CD4-positive, alpha-beta T cell treated with Interleukin-15 for 4 hours (primary cell): ENCODE results near the gene FEN1.

Experiments
- DNase-seq: peaks from one replicate; pipeline ENCODE4 v3.0.0-alpha.2; 2020; ENCODE audit warnings: low spot score

FEN1 gene

DNA sequence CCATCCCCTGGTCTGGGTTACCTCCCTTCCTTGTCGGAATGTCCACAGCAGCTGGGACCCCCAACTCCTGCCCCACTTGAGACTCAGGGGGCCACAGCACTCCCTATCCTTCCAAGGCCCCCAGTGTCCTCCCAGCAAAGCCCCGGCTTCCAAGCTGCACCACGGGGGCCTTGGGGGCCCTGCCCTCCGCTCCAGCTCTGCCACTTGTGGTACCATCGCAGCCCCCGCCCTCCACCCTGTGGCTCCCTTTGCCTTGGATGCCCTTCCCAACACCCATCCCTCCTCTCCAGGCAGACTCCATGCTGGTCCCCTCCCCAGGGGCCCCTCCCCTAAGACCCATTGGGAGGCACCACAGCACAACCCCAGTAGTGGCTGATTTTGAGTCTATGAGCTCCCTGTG is 17.6 kb upstream of the FEN1 start:
- DNase-seq: no peak

- DNase-seq: peak; percentile 7
Measured at GRCh38 chr11:61775606-61776554, 16.8 kb upstream of the FEN1 start.

- DNase-seq: peak; percentile 32
Measured at GRCh38 chr11:61776561-61777075, 16.1 kb upstream of the FEN1 start.

DNA sequence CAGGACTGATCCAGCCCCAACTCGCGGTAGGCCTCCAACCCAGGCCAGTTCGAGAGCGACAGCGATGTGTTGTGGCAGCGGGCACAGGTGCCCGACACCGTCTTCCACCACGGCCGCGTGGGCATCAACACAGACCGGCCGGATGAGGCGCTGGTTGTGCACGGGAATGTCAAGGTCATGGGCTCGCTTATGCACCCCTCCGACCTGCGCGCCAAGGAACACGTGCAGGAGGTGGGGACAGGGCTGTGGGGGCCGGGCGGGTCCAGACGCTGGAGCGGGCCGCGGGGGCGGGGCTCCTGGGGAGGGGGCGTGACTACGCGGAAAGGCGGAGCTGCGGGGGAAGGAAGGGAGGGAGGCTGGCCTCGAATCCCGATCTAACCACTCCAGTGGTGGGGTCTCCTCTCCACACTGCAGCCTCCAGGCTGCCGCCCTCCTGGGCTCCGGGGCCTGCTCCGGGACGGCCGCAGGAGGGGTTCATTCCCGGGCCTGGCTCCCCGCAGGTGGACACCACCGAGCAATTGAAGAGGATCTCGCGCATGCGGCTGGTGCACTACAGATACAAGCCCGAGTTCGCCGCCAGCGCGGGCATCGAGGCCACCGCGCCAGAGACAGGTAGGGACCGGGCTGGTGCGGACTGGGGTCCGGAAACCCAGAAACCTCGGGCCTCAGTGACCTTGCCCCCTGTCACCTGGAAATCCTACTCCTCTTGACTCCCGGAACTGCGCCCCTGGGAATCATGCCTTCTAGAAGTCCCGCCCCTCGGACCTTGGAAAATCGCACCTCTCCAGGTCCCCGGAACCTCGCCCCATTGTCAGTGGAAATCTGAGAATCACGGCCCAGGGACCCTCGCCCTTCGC is 15.2 kb upstream of the FEN1 start:
- DNase-seq: peak; percentile 63

GRCh38 chr11:61778357-61778886 is 14.3 kb upstream of the FEN1 start:
- no peak for DNase-seq

DNA sequence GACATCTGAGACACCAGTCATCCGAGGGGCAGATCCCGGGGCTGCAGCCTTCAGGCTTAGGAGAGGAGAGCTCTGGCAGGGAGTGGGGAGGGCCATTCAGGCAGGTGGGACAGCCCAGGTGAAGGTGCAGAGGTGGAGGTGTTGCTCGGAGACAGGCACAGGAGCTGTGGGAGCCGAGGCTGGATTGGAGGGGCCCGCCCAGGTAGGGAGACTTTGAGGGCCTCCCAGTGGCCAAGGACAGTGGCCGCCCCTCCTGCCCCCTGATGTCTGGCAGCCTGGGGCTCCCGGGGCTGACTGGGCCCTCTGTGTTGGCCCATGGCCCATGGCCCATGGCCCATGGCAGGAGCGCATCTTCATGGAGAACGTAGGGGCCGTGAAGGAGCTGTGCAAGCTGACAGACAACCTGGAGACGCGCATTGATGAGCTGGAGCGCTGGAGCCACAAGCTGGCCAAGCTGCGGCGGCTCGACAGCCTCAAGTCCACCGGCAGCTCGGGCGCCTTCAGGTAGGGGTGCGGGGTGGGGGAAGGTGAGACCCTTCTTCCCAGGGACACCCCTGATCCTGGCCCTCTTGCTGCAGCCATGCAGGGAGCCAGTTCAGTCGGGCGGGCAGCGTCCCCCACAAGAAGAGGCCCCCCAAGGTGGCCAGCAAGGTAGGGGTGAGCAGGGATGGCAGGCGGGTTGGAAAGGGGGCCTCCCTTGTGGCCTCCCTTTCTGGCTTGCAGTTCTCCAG is 13.6 kb upstream of the FEN1 start:
- DNase-seq: no peak

DNA sequence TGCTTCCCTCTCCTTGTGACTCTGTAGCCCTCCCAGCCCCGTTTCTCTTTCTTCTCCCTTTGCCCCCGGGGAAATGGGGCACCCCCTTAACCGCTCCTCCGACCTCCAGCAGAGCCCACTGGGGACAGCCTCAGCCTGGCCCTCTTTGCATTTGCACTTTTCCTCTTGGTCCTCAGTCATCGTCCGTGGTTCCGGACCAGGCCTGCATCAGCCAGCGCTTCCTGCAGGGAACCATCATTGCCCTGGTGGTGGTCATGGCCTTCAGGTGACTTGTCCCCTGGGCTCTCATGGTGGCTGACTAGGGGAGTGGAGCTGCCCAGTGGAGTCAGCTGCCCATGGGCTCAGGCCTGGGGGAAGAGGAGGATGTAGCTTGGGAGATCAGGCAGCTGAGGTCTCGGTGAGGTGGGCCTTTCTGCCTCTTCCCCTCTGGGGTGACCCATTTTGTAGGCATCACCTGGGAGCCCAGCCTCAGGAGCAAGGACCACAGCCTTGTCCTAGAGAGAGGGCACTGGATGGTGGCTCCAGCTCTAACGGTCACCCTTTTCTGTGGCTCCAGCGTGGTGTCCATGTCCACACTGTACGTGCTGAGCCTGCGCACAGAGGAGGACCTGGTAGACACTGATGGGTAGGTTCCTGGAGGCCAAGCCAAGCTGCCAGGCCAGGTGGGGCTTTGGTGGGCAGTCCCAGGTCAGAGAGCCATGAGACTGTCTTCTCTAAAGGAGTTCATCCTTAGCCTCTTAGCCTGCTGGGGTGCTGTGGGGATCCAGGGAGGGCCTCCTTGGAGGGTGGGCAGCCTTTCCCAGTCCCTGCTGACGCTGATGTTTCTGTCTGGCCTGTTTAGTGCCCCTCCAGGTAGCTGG is 12.8 kb upstream of the FEN1 start:
- DNase-seq: no peak

GRCh38 chr11:61780581-61781162 is 12.0 kb upstream of the FEN1 start:
- no peak for DNase-seq

DNA sequence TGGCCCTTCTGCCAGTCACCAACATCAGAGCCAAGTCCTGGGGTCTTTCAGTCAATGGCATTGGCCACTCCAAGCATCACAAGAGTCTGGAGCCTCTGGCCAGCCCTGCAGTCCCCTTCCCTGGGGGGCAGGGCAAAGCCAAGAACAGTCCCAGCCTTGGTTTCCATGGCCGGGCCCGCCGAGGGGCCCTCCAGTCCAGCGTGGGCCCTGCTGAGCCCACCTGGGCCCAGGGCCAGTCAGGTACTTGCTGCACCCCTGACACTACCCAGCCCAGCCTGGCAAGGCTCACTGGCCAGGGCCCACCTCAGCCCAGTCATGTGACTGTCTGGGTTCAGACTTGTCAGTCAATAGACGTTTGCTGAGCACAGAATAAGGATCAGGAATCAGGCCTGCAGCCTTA is 11.1 kb upstream of the FEN1 start:
- DNase-seq: no peak

DNA sequence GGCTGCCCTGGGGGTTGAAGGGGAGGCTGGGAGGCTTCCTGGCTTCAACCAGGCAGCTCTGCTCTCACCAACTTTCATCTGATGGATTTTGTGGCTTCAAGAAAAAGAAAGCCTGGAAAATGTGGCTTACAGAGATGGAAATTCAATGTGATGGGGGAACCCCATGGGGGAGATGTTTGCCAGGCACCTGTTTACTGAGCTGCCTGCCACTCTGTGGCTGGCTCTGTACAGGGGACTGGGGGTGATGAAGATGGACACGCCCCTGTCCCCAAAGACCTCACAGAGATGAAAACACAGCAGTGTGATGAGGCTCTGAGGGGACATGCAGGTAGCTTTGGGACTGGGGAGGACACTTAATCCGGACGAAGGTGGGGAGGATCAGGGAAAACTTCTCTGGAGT is 10.4 kb upstream of the FEN1 start:
- no peak for DNase-seq

- DNase-seq: no peak
Measured at GRCh38 chr11:61782841-61783240, 9.9 kb upstream of the FEN1 start.

DNA sequence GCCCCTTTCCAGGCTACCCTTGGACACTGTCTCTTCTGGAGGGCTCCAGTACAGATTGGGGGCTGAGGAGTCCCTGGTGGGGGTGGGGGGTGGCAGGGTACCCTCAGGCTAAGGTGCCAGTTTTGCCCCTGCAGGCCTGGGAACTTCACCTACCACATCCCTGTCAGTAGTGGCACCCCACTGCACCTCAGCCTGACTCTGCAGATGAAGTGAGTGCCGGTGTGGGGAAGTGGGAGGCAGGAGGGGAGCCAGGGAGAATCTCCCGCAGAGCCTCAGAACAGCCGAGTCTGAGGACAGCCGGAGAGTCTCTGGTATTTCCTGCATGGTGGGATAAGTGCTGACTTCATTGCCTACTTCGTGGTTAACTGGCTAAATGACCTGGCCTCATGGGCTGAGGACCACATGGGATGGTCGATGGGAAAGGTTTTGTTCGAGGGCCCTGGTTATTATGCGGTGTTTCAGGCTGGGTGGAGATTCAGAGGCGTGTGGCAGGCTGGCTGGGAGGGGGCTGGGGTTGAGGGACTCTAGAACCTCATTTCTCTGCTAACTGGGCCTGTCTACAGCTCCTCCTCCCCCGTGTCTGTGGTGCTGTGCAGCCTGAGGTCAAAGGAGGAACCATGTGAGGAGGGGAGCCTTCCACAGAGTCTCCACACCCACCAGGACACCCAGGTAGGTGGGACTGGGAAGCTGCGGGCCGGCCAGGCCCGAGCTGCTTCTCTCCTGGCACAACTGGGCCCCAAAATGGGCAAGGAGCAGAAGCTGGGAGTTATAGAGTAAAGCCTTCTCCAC is 8.8 kb upstream of the FEN1 start:
- no peak for DNase-seq

DNA sequence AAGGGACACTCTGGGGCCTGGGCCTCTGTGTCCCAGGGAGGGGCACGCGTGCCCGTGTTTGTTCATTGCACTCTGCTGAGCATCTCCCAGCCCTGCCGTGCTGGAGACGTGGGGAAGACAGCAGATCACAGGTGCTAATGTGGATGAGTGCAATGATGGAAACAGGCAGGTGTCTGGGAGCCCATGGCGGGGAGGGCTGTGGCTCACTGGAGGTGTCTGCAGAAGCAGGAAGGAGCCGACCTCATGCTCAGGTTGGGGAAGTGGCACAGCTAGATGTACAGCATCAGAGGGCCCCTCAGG is 8.3 kb upstream of the FEN1 start:
- DNase-seq: no peak

- DNase-seq: no peak
Measured at GRCh38 chr11:61785837-61786402, 6.8 kb upstream of the FEN1 start.

DNA sequence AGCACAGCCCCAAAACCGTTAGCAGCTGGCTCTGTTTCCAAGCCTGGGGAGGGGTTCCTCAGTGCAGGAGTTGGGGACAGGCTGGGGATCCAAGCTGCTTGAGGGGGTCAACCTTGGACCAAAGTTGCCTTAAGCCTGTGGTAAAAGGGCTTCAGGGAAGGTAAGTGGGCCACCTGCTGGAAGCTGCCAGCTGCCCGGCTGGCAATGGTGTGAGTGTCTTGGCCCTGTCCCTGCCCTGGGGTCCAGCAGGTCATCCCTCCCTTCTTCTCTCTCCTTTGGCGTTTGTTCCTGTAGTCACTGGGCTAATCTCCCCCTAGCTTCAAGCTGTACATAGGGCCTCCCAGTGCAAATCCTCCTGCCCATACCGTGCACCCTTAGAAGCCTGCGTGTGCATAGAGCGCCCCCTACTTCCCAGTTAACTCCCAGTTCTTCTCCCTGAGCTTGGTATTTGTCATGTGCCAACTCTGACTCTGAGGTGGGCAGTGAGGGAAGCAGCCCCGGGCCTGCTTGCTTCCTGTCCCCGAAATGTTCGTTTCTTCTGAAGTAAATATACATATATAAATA is 4.7 kb upstream of the FEN1 start:
- peak; percentile 7 for DNase-seq

DNA sequence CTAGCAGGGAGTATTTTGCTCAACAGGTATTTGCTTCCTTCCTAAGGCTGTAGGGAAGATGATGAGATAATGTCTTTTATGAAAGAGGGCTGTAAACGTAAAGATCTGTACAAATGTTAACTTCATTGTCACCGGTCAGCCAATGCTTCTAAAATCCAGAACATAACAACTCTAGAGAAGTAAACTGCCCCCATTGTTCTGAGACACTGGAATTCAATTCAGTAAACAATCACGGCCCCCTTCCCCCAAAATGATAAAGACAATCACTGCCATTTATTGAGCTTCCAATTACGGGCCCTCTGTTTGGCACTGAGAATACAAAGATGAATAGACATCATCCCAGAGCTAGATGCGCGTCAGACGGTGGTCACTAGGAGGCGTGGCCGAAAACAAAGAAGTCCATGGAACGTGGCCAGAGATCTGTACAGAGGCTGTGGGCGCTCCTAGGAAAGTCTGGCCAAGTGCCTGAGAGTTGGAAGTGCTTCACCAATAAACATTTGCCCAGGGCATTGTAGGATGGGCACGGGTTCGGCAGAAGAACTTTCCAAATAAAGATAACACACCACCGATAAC is 888 bp upstream of the FEN1 start:
- DNase-seq: no peak

GRCh38 chr11:61793083-61793828 is 545 bp downstream of the FEN1 start:
- no peak for DNase-seq

DNA sequence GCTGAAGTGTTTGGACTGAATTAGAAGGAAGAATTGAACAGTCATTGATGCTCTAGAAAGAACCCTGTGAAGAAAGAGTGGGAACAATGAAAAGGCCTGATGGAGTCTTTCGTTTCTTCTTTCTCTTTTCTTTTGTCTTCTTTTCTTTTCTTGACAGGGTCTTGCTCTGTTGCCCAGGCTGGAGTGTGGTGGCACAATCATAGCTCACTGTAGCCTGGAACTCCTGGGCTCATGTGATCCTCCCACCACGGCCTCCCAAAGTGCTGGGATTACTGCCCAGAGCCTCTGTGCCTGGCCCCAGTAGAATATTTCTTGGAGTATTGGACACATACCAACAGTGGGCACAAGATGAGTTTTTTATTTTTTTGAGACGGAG is 1.1 kb downstream of the FEN1 start:
- DNase-seq: no peak
